Hepatocyte (in vitro differentiated cells): ENCODE measurements around the gene SLC29A3. TPM values are rescaled to one million over a fixed set of nuclear protein-coding genes. Genes with fewer than 3 reads are reported as not detected.

Experiments used
- DNase-seq: peaks from one replicate; pipeline ENCODE4 v3.0.0-alpha.2; 2016; ENCODE audit warnings: low spot score
- H2AFZ ChIP-seq: fragments of 200-600 bp; sonication (generic); 2 replicates; pipeline ENCODE4 v1.6.0; 2016; ENCODE audit warnings: antibody characterized with exemption, mild to moderate bottlenecking
- H3K27ac ChIP-seq: fragments of 200-600 bp; sonication (generic); 2 replicates; pipeline ENCODE4 v1.5.1; 2016; ENCODE audit warnings: mild to moderate bottlenecking
- H3K27me3 ChIP-seq: fragments of 200-600 bp; sonication (generic); 2 replicates; pipeline ENCODE4 v1.6.1; 2016
- H3K36me3 ChIP-seq: fragments of 200-600 bp; sonication (generic); replicated peaks from 2 replicates; pipeline ENCODE4 v1.5.1; 2016; ENCODE audit warnings: low read depth; ENCODE audit not compliant: insufficient read depth
- H3K4me1 ChIP-seq: fragments of 200-600 bp; sonication (generic); 2 replicates; pipeline ENCODE4 v1.5.1; 2016; ENCODE audit warnings: mild to moderate bottlenecking, moderate library complexity; ENCODE audit not compliant: insufficient read depth
- H3K4me2 ChIP-seq: fragments of 200-600 bp; sonication (generic); 2 replicates; pipeline ENCODE4 v1.6.0; 2016
- H3K4me3 ChIP-seq: fragments of 200-600 bp; sonication (generic); 2 replicates; pipeline ENCODE4 v1.5.1; 2016; ENCODE audit warnings: mild to moderate bottlenecking
- H3K79me2 ChIP-seq: fragments of 200-600 bp; sonication (generic); 2 replicates; pipeline ENCODE4 v1.6.0; 2017; ENCODE audit warnings: mild to moderate bottlenecking
- H3K9me2 ChIP-seq: fragments of 200-600 bp; sonication (generic); replicated peaks from 2 replicates; pipeline ENCODE4 v1.6.0; 2017; ENCODE audit warnings: mild to moderate bottlenecking; ENCODE audit not compliant: insufficient read depth
- H3K9me3 ChIP-seq: fragments of 200-600 bp; sonication (generic); 2 replicates; pipeline ENCODE4 v1.5.1; 2016; ENCODE audit warnings: low read depth, mild to moderate bottlenecking
- H4K20me1 ChIP-seq: fragments of 200-600 bp; sonication (generic); 2 replicates; pipeline ENCODE4 v1.6.0; 2016; ENCODE audit warnings: mild to moderate bottlenecking; ENCODE audit not compliant: insufficient read depth, poor library complexity, severe bottlenecking
- EZH2 ChIP-seq: fragments of 200-600 bp; sonication (generic); IDR thresholded peaks from 2 replicates; pipeline ENCODE4 v1.6.1; 2016; ENCODE audit warnings: antibody characterized with exemption, mild to moderate bottlenecking, borderline replicate concordance
- EZH2phosphoT487 ChIP-seq: fragments of 200-600 bp; sonication (generic); IDR thresholded peaks from one replicate; pipeline ENCODE4 v1.6.1; 2018; ENCODE audit warnings: antibody characterized with exemption, mild to moderate bottlenecking, low read depth, moderate library complexity; ENCODE audit not compliant: unreplicated experiment, severe bottlenecking
- WGBS: methylation state at CpG from one replicate; pipeline ENCODE4 v1.1.6; 2016; ENCODE audit warnings: low lambda C conversion rate; ENCODE audit errors: missing lambda C conversion rate; 5-methylcytosine and 5-hydroxymethylcytosine counted together
- polyA plus RNA-seq: library from polyadenylated mRNA; unstranded; fragments of >200 nt; fragmentation: Nextera tagmentation; extraction: Ambion mirVana; gene quantifications from 2 replicates; pipeline ENCODE4 v1.2.1, GENCODE V29; 2016
- total RNA-seq: library from RNA; depleted of rRNA; stranded (reverse); fragments of >200 nt; gene quantifications from 2 replicates; pipeline ENCODE4 v1.2.3, GENCODE V29; 2014
- TF ChIP-seq, protein P1 (sequence below): fragments of 200-600 bp; sonication (generic); IDR thresholded peaks from 2 replicates; pipeline ENCODE4 v1.5.1; 2016; ENCODE audit warnings: antibody characterized with exemption, mild to moderate bottlenecking; ENCODE audit not compliant: poor library complexity

The SLC29A3 gene
- total and polyA plus RNA-seq, 2 experiments from 2014 or later, result 8.4 to 12.0 TPM

DNA sequence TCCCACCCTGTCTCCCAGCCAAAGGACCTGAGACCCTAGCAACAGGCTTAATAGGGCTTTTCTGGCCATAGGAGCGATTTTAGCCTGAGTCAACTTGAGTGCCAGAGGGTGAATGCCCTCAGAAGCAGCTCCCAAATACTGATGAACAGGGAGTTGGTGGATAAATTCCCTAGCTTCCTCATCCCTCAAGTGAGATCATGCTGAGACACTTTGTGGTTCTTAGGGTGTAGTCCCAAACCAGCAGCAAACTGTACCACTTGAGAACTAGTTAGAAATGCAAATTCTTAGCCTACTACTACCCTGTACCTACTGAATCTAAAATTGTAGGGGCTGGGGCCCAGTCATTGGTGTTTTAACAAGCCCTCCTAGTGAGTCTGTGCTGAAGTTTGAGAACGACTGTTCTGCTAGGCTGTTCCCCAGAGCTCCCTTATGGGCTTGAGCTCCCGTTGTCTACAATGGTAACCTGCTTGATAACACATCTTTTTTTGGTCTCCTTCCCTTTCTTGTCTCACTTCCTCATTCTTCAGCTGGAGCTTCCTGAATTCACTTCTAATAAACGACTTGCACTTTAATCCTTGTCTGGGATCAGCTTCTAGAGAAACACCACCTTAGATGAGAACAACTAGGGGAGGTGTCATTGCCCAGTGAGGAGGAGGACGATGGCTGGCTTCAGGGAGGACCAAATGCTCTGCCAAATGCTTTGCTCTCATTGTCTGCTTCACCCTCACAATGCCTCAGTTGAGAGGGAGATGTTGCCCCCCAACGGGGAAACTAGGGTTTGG is 59.5 kb downstream of the SLC29A3 start:
- TF ChIP-seq, protein P1, sequence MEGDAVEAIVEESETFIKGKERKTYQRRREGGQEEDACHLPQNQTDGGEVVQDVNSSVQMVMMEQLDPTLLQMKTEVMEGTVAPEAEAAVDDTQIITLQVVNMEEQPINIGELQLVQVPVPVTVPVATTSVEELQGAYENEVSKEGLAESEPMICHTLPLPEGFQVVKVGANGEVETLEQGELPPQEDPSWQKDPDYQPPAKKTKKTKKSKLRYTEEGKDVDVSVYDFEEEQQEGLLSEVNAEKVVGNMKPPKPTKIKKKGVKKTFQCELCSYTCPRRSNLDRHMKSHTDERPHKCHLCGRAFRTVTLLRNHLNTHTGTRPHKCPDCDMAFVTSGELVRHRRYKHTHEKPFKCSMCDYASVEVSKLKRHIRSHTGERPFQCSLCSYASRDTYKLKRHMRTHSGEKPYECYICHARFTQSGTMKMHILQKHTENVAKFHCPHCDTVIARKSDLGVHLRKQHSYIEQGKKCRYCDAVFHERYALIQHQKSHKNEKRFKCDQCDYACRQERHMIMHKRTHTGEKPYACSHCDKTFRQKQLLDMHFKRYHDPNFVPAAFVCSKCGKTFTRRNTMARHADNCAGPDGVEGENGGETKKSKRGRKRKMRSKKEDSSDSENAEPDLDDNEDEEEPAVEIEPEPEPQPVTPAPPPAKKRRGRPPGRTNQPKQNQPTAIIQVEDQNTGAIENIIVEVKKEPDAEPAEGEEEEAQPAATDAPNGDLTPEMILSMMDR, result no peak
- H4K20me1 ChIP-seq, result no peaks in the 10 kb centered on the region
- WGBS, result 74% methylated on average over 6 of the region's 6 CpGs
- H3K9me3 ChIP-seq, result no peaks in the 10 kb centered on the region
- no peaks in the 10 kb centered on the region for H3K4me1 ChIP-seq
- no peaks in the 10 kb centered on the region for H3K9me2 ChIP-seq
- no peak overlapping the region for H3K4me3 ChIP-seq
- H3K79me2 ChIP-seq, result no peaks in the 10 kb centered on the region
- no peak overlapping the region for H3K4me2 ChIP-seq
- H3K36me3 ChIP-seq, result no peaks in the 10 kb centered on the region
- H2AFZ ChIP-seq, result no peak overlapping the region
- H3K27ac ChIP-seq, result no peak overlapping the region
- DNase-seq, result no peak
- H3K27me3 ChIP-seq, result no peaks in the 10 kb centered on the region

DNA sequence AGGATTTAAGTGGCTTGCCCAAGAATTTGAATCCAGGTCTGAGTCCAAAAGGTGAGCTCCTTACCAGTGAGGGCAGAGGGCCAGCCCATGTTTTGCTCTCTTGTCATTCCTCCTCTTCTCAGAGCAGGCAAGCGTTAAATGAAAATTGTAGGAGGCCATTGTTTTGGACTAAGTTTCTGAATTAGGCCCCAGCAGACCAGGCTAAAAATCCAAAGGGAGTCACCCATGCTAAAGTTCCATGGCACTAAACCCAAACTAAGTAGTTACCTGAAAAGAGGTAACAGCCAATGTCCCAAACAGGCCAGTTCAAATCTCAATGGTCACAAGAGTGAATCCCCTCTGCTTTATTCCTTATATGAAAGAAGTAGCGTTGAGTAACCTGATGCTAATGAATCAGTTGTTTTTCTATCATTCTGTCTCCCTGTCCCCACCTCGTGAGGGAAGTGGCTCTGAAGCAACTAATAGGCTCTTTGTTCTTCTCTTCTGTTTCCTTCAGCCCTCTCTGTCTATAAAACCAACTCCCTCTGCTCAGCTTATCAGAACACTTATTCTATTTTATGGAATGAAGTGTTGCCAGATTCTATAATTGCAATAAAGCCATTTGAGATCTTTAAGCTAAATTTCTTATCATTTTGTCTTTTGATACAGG is 60.2 kb downstream of the SLC29A3 start:
- H4K20me1 ChIP-seq, result no peaks in the 10 kb centered on the region
- TF ChIP-seq EZH2phosphoT487 (no peak), EZH2 (no peak)
- TF ChIP-seq, protein P1, result no peak
- no peak overlapping the region for H3K4me3 ChIP-seq
- no peaks in the 10 kb centered on the region for H3K9me3 ChIP-seq
- 74% methylated on average over 3 of the region's 3 CpGs for WGBS
- H3K9me2 ChIP-seq, result no peaks in the 10 kb centered on the region
- no peaks in the 10 kb centered on the region for H3K4me1 ChIP-seq
- DNase-seq, result no peak
- no peak overlapping the region for H3K27ac ChIP-seq
- no peak overlapping the region for H3K4me2 ChIP-seq
- H2AFZ ChIP-seq, result no peak overlapping the region
- no peaks in the 10 kb centered on the region for H3K79me2 ChIP-seq
- no peaks in the 10 kb centered on the region for H3K36me3 ChIP-seq
- H3K27me3 ChIP-seq, result no peaks in the 10 kb centered on the region

DNA sequence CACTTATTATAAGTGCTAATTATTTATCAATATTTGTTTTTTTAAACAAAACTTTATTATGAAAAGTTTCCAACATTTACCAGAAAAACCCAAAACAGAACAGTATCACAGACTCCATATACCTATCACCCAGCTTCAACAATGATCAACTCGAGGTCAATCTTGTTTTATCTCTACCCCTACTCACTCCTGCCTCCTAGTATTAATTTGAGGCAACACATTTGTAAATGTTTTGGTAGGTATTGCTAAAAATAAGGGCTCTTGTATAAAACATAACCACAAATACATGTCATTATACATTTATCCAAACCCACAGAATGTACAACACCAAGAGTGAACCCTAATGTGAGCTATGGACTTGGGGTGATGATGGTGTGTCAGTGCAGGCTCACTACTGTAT is 61.8 kb downstream of the SLC29A3 start:
- Histone ChIP-seq H3K4me2 (no peak overlapping the region), H3K79me2 (no peaks in the 10 kb centered on the region), H2AFZ (no peak overlapping the region), H3K9me2 (no peaks in the 10 kb centered on the region), H3K4me3 (no peak overlapping the region), H3K4me1 (no peaks in the 10 kb centered on the region), H3K36me3 (no peaks in the 10 kb centered on the region), H3K27ac (no peak overlapping the region), H4K20me1 (no peaks in the 10 kb centered on the region), H3K27me3 (no peaks in the 10 kb centered on the region), H3K9me3 (no peaks in the 10 kb centered on the region)
- 63% methylated on average over 1 of the region's 1 CpG for WGBS
- DNase-seq, result no peak
- TF ChIP-seq EZH2phosphoT487 (no peak), EZH2 (no peak)
- TF ChIP-seq, protein P1, result no peak
